SK-N-SH treated with all-trans-retinoic acid at 6 μM for 48 hours (cell line): ENCODE measurements around the gene GALM.

Source experiments
- ATAC-seq: fragments of 200-7000 bp; cut with Tn5 transposase; 3 replicates; pipeline ENCODE4 v1.9.1; 2020; ENCODE audit warnings: mild to moderate bottlenecking, moderate library complexity
- ARNTL ChIP-seq: fragments of 450-650 bp; formaldehyde crosslinking; IDR thresholded peaks from 2 replicates; pipeline ENCODE4 v1.5.0; 2020; ENCODE audit warnings: low read depth, mild to moderate bottlenecking, moderate library complexity, borderline replicate concordance
- BACH2 ChIP-seq: fragments of 250-450 bp; sonication (Bioruptor Pico); IDR thresholded peaks from 2 replicates; pipeline ENCODE4 v1.9.0; 2021; ENCODE audit warnings: mild to moderate bottlenecking, borderline replicate concordance
- CSDC2 ChIP-seq: fragments of 250-450 bp; sonication (Bioruptor Pico); IDR thresholded peaks from 2 replicates; pipeline ENCODE4 v1.5.0; 2020; ENCODE audit warnings: mild to moderate bottlenecking, moderate library complexity
- ESRRG ChIP-seq: fragments of 250-450 bp; sonication (Bioruptor Pico); IDR thresholded peaks from 2 replicates; pipeline ENCODE4 v1.6.1; 2021; ENCODE audit warnings: mild to moderate bottlenecking
- GLIS3 ChIP-seq: fragments of 250-450 bp; sonication (Bioruptor Pico); IDR thresholded peaks from 2 replicates; pipeline ENCODE4 v1.5.0; 2020; ENCODE audit warnings: mild to moderate bottlenecking, moderate library complexity
- ISL1 ChIP-seq: fragments of 250-450 bp; sonication (Bioruptor Pico); IDR thresholded peaks from 2 replicates; pipeline ENCODE4 v2.1.2; 2022; ENCODE audit warnings: mild to moderate bottlenecking, moderate library complexity
- OSR1 ChIP-seq: fragments of 250-450 bp; sonication (Bioruptor Pico); IDR thresholded peaks from 2 replicates; pipeline ENCODE4 v1.8.0; 2022; ENCODE audit warnings: moderate library complexity, mild to moderate bottlenecking, inconsistent platforms
- PPARA ChIP-seq: fragments of 250-450 bp; sonication (Bioruptor Pico); IDR thresholded peaks from 2 replicates; pipeline ENCODE4 v1.5.0; 2020; ENCODE audit warnings: mild to moderate bottlenecking, borderline replicate concordance
- RARB ChIP-seq: fragments of 250-450 bp; sonication (Bioruptor Pico); IDR thresholded peaks from 2 replicates; pipeline ENCODE4 v1.8.0; 2021; ENCODE audit warnings: mild to moderate bottlenecking, moderate library complexity
- SNAI2 ChIP-seq: fragments of 250-450 bp; sonication (Bioruptor Pico); IDR thresholded peaks from 2 replicates; pipeline ENCODE4 v1.5.0; 2020; ENCODE audit warnings: mild to moderate bottlenecking, moderate library complexity
- TCF4 ChIP-seq: fragments of 250-450 bp; sonication (Bioruptor Pico); IDR thresholded peaks from 2 replicates; pipeline ENCODE4 v1.8.0; 2021; ENCODE audit warnings: mild to moderate bottlenecking, moderate library complexity, borderline replicate concordance
- TOX ChIP-seq: fragments of 250-450 bp; sonication (Bioruptor Pico); IDR thresholded peaks from 2 replicates; pipeline ENCODE4 v1.8.0; 2021; ENCODE audit warnings: mild to moderate bottlenecking, moderate library complexity, borderline replicate concordance
- ZC3H10 ChIP-seq: fragments of 250-450 bp; sonication (Bioruptor Pico); IDR thresholded peaks from 2 replicates; pipeline ENCODE4 v1.5.1; 2021; ENCODE audit warnings: mild to moderate bottlenecking, moderate library complexity
- ZFP3 ChIP-seq: fragments of 250-450 bp; sonication (Bioruptor Pico); IDR thresholded peaks from 2 replicates; pipeline ENCODE4 v1.5.0; 2020; ENCODE audit warnings: mild to moderate bottlenecking, moderate library complexity
- ZFP30 ChIP-seq: fragments of 450-650 bp; formaldehyde crosslinking; IDR thresholded peaks from 2 replicates; pipeline ENCODE4 v1.5.0; 2022; ENCODE audit warnings: mild to moderate bottlenecking, moderate library complexity
- ZNF565 ChIP-seq: fragments of 450-650 bp; formaldehyde crosslinking; conservative IDR thresholded peaks from 2 replicates; pipeline ENCODE4 v1.5.0; 2020; ENCODE audit warnings: low read depth, mild to moderate bottlenecking, moderate library complexity
- ZNF70 ChIP-seq: fragments of 450-650 bp; formaldehyde crosslinking; IDR thresholded peaks from 2 replicates; pipeline ENCODE4 v1.5.0; 2020; ENCODE audit warnings: mild to moderate bottlenecking, moderate library complexity
- ZNF8 ChIP-seq: fragments of 450-650 bp; formaldehyde crosslinking; IDR thresholded peaks from 2 replicates; pipeline ENCODE4 v1.5.0; 2020; ENCODE audit warnings: mild to moderate bottlenecking, moderate library complexity
- TF ChIP-seq, protein P1 (sequence below): fragments of 250-450 bp; sonication (Bioruptor Pico); IDR thresholded peaks from 2 replicates; pipeline ENCODE4 v1.5.1; 2021; ENCODE audit warnings: mild to moderate bottlenecking, moderate library complexity
- TF ChIP-seq, protein P2 (sequence below): fragments of 250-450 bp; sonication (Bioruptor Pico); IDR thresholded peaks from 2 replicates; pipeline ENCODE4 v1.5.0; 2020; ENCODE audit warnings: mild to moderate bottlenecking, moderate library complexity
- TF ChIP-seq, protein P3 (sequence below): fragments of 250-450 bp; sonication (Bioruptor Pico); IDR thresholded peaks from 2 replicates; pipeline ENCODE4 v1.5.1; 2020; ENCODE audit warnings: low read depth, mild to moderate bottlenecking, moderate library complexity
- TF ChIP-seq, protein P4 (sequence below): fragments of 250-450 bp; sonication (Bioruptor Pico); IDR thresholded peaks from 2 replicates; pipeline ENCODE4 v1.8.0; 2020; ENCODE audit warnings: mild to moderate bottlenecking, moderate library complexity, borderline replicate concordance

Gene GALM

DNA sequence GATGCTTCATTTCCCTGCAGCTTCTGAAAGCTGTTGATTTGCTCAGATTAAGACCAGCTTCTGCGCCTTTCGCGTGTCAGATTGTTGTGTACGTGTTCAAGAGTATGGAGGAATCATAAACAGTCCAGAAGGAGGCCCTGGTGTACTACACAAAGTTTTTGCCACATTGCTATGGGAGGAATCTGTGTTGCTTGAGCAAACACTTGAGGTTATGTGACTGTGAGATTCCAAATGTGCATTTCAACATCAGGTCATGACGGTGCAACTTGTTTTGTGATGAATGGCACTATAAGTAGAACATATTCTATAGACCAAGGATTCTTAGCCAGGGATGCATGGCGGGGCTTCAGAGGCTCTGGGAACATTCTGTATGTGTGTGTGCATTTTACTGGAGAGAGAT is 50.3 kb downstream of the GALM start:
- ATAC-seq: no peak
- TF ChIP-seq TCF4: no peak
- TF ChIP-seq ZFP3 (CRISPR knock-in tag): no peak
- TF ChIP-seq ESRRG (CRISPR knock-in tag): no peak
- TF ChIP-seq GLIS3 (CRISPR knock-in tag): no peak
- TF ChIP-seq ARNTL (CRISPR knock-in tag): no peak
- TF ChIP-seq ZNF8 (CRISPR knock-in tag): no peak
- no peak for TF ChIP-seq CSDC2 (CRISPR knock-in tag)
- TF ChIP-seq SNAI2 (CRISPR knock-in tag): no peak
- no peak for TF ChIP-seq OSR1 (CRISPR knock-in tag)
- TF ChIP-seq, protein P1, sequence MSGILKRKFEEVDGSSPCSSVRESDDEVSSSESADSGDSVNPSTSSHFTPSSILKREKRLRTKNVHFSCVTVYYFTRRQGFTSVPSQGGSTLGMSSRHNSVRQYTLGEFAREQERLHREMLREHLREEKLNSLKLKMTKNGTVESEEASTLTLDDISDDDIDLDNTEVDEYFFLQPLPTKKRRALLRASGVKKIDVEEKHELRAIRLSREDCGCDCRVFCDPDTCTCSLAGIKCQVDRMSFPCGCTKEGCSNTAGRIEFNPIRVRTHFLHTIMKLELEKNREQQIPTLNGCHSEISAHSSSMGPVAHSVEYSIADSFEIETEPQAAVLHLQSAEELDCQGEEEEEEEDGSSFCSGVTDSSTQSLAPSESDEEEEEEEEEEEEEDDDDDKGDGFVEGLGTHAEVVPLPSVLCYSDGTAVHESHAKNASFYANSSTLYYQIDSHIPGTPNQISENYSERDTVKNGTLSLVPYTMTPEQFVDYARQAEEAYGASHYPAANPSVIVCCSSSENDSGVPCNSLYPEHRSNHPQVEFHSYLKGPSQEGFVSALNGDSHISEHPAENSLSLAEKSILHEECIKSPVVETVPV (CRISPR knock-in tag): no peak
- TF ChIP-seq RARB (CRISPR knock-in tag): no peak
- TF ChIP-seq TOX (CRISPR knock-in tag): no peak
- TF ChIP-seq, protein P2, sequence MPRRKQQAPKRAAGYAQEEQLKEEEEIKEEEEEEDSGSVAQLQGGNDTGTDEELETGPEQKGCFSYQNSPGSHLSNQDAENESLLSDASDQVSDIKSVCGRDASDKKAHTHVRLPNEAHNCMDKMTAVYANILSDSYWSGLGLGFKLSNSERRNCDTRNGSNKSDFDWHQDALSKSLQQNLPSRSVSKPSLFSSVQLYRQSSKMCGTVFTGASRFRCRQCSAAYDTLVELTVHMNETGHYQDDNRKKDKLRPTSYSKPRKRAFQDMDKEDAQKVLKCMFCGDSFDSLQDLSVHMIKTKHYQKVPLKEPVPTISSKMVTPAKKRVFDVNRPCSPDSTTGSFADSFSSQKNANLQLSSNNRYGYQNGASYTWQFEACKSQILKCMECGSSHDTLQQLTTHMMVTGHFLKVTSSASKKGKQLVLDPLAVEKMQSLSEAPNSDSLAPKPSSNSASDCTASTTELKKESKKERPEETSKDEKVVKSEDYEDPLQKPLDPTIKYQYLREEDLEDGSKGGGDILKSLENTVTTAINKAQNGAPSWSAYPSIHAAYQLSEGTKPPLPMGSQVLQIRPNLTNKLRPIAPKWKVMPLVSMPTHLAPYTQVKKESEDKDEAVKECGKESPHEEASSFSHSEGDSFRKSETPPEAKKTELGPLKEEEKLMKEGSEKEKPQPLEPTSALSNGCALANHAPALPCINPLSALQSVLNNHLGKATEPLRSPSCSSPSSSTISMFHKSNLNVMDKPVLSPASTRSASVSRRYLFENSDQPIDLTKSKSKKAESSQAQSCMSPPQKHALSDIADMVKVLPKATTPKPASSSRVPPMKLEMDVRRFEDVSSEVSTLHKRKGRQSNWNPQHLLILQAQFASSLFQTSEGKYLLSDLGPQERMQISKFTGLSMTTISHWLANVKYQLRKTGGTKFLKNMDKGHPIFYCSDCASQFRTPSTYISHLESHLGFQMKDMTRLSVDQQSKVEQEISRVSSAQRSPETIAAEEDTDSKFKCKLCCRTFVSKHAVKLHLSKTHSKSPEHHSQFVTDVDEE (CRISPR knock-in tag): no peak

DNA sequence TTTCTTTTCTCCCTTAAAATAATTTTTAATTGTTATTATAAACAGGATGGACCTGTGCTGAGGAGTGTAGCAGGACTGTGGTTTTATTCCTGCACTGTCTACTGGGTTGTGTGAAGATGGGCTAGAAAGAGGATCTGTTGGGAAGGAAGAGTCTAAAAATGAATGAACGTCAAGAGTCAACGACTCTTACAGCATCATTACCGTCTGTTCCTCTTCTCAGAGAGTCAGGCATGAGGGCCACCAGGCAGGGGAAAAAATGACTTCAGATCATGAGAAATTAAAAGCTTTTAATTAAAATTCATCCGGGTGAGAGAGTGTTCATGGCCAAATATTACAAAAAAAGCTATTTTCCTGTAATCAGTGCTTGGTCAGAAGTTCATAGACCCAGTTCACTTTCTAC is 52.7 kb downstream of the GALM start:
- TF ChIP-seq ZFP30 (CRISPR knock-in tag): no peak
- TF ChIP-seq, protein P1 (CRISPR knock-in tag): no peak
- ATAC-seq: no peak

DNA sequence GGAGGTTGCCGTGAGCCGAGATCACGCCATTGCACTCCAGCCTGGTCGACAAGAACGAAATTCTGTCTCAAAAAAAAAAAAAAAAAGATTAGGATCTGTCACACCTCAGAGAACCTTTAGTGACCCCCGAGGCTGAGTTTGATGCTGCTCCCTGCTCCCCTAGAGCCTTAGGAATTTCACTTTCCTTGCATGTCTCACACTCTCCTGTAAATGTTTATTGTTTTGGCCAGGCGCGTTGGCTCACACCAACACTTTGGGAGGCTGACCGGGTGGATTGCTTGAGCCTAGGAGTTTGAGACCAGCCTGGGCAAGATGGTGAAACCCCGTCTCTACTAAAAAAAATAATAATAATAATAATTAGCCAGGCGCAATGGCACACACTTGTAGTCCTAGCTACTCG is 53.8 kb downstream of the GALM start:
- no peak for ATAC-seq
- TF ChIP-seq OSR1 (CRISPR knock-in tag): no peak
- TF ChIP-seq ZC3H10 (CRISPR knock-in tag): no peak
- TF ChIP-seq TCF4: no peak
- TF ChIP-seq, protein P2 (CRISPR knock-in tag): no peak
- TF ChIP-seq ARNTL (CRISPR knock-in tag): no peak
- no peak for TF ChIP-seq SNAI2 (CRISPR knock-in tag)
- TF ChIP-seq, protein P3, sequence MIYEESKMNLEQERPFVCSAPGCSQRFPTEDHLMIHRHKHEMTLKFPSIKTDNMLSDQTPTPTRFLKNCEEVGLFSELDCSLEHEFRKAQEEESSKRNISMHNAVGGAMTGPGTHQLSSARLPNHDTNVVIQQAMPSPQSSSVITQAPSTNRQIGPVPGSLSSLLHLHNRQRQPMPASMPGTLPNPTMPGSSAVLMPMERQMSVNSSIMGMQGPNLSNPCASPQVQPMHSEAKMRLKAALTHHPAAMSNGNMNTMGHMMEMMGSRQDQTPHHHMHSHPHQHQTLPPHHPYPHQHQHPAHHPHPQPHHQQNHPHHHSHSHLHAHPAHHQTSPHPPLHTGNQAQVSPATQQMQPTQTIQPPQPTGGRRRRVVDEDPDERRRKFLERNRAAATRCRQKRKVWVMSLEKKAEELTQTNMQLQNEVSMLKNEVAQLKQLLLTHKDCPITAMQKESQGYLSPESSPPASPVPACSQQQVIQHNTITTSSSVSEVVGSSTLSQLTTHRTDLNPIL: no peak
- TF ChIP-seq ZNF70: no peak
- no peak for TF ChIP-seq ISL1
- no peak for TF ChIP-seq BACH2 (CRISPR knock-in tag)
- TF ChIP-seq ZNF565: no peak
- TF ChIP-seq ZNF8 (CRISPR knock-in tag): no peak
- TF ChIP-seq CSDC2 (CRISPR knock-in tag): no peak
- TF ChIP-seq, protein P1 (CRISPR knock-in tag): no peak
- TF ChIP-seq, protein P4, sequence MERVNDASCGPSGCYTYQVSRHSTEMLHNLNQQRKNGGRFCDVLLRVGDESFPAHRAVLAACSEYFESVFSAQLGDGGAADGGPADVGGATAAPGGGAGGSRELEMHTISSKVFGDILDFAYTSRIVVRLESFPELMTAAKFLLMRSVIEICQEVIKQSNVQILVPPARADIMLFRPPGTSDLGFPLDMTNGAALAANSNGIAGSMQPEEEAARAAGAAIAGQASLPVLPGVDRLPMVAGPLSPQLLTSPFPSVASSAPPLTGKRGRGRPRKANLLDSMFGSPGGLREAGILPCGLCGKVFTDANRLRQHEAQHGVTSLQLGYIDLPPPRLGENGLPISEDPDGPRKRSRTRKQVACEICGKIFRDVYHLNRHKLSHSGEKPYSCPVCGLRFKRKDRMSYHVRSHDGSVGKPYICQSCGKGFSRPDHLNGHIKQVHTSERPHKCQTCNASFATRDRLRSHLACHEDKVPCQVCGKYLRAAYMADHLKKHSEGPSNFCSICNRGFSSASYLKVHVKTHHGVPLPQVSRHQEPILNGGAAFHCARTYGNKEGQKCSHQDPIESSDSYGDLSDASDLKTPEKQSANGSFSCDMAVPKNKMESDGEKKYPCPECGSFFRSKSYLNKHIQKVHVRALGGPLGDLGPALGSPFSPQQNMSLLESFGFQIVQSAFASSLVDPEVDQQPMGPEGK (CRISPR knock-in tag): no peak
- TF ChIP-seq ZFP30 (CRISPR knock-in tag): no peak
- no peak for TF ChIP-seq ZFP3 (CRISPR knock-in tag)
- TF ChIP-seq TOX (CRISPR knock-in tag): no peak
- TF ChIP-seq RARB (CRISPR knock-in tag): no peak
- TF ChIP-seq PPARA (CRISPR knock-in tag): no peak
- TF ChIP-seq, all 23 proteins: peak for 0
